DND-41 (cell line): ENCODE results near the gene ATXN2.
"Not testable (repeated sequence)": the region's sequence is repeated elsewhere in the genome, so short reads cannot be mapped to it uniquely, and the experiment has no call there.

Source experiments
- ATAC-seq: fragments of 200-7000 bp; cut with Tn5 transposase; 3 replicates; pipeline ENCODE4 v1.9.1; 2021; ENCODE audit warnings: low read depth; ENCODE audit not compliant: insufficient read depth
- DNase-seq: peaks from one replicate; pipeline ENCODE4 v3.0.0-alpha.2; 2020
- H2AFZ ChIP-seq: 2 replicates; pipeline ENCODE4 v1.6.0; 2012; ENCODE audit warnings: low read depth, low read length
- H3K27ac ChIP-seq: 2 replicates; pipeline ENCODE4 v1.5.1; 2012; ENCODE audit warnings: low read length, inconsistent platforms
- H3K27me3 ChIP-seq: fragments of 200-600 bp; sonication (generic); 2 replicates; pipeline ENCODE4 v1.6.0; 2012; ENCODE audit warnings: low read length, mild to moderate bottlenecking, inconsistent platforms; ENCODE audit not compliant: insufficient read depth, poor library complexity
- H3K36me3 ChIP-seq: 2 replicates; pipeline ENCODE4 v1.5.1; 2012; ENCODE audit warnings: low read length, inconsistent platforms; ENCODE audit not compliant: insufficient read depth
- H3K4me1 ChIP-seq: 2 replicates; pipeline ENCODE4 v1.5.1; 2012; ENCODE audit warnings: mild to moderate bottlenecking, low read length; ENCODE audit not compliant: insufficient read depth
- H3K4me2 ChIP-seq: 2 replicates; pipeline ENCODE4 v1.6.0; 2012; ENCODE audit warnings: mild to moderate bottlenecking, moderate library complexity, low read length, inconsistent platforms; ENCODE audit not compliant: insufficient read depth
- H3K4me3 ChIP-seq, 2 experiments: fragments of 200-600 bp in 1 of 2; shearing (Covaris generic) in 1 of 2; 2 replicates each; pipeline ENCODE4 v1.5.1; 2012 to 2016; ENCODE audit warnings: inconsistent platforms in 2 of 2, low read length in 2 of 2, mild to moderate bottlenecking in 2 of 2, low read depth in 1 of 2, moderate library complexity in 1 of 2
- H3K79me2 ChIP-seq: 2 replicates; pipeline ENCODE4 v1.6.0; 2012; ENCODE audit warnings: low read length, inconsistent platforms; ENCODE audit not compliant: insufficient read depth
- H3K9ac ChIP-seq: 2 replicates; pipeline ENCODE4 v1.6.0; 2012; ENCODE audit warnings: low read depth, mild to moderate bottlenecking, inconsistent platforms, low read length, moderate library complexity
- H3K9me3 ChIP-seq: 2 replicates; pipeline ENCODE4 v1.5.1; 2012; ENCODE audit warnings: low read length, moderate library complexity, mild to moderate bottlenecking, inconsistent platforms; ENCODE audit not compliant: insufficient read depth, severe bottlenecking
- H4K20me1 ChIP-seq: 2 replicates; pipeline ENCODE4 v1.6.0; 2012; ENCODE audit warnings: low read length; ENCODE audit not compliant: insufficient read depth
- CTCF ChIP-seq: IDR thresholded peaks from 2 replicates; pipeline ENCODE4 v1.5.1; 2012; ENCODE audit warnings: borderline replicate concordance, low read length, moderate library complexity, mild to moderate bottlenecking; ENCODE audit not compliant: poor library complexity, severe bottlenecking; ENCODE audit errors: extremely low read depth
- EZH2 ChIP-seq: IDR thresholded peaks from 3 replicates; pipeline ENCODE4 v1.6.1; 2012; ENCODE audit warnings: borderline replicate concordance, low read depth, mild to moderate bottlenecking, moderate library complexity, low read length, inconsistent platforms; ENCODE audit not compliant: severe bottlenecking

The ATXN2 gene

GRCh38 chr12:111585690-111586089, 13.4 kb downstream of the ATXN2 start:
- TF ChIP-seq EZH2 (no peak), CTCF (no peak)
- no peaks in the 10 kb centered on the region for H3K4me1 ChIP-seq
- H3K4me3 ChIP-seq, result no peak overlapping the region
- no peak overlapping the region for H3K27ac ChIP-seq
- H3K9ac ChIP-seq, result no peak overlapping the region
- H3K4me2 ChIP-seq, result no peak overlapping the region
- no peak for ATAC-seq
- peaks cover 40% of the 10 kb centered on the region for H4K20me1 ChIP-seq
- no peak overlapping the region for H2AFZ ChIP-seq
- no peak for DNase-seq
- H3K27me3 ChIP-seq, result no peaks in the 10 kb centered on the region
- H3K36me3 ChIP-seq, result peaks cover 11% of the 10 kb centered on the region; the same call in 1 of the 2 replicates
- no peaks in the 10 kb centered on the region for H3K9me3 ChIP-seq
- peaks cover 97% of the 10 kb centered on the region for H3K79me2 ChIP-seq

DNA sequence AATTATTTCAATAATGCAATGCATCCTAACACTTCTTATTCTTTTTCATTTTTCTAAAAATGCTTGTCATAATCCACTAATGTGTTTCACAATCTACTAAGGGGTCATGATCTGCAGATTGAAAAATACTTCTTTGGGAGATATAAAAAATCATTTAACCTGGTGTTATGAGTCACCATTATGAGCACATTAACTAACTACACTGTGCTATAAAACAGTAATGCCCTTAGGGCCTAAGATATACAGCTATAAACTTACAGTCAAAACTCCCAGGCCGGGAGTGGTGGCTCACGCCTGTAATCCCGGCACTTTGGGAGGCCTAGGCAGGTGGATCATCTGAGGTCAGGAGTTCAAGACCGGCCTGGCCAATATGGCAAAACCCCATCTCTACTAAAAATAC, 14.2 kb downstream of the ATXN2 start:
- no peak for TF ChIP-seq EZH2
- TF ChIP-seq CTCF, result no peak
- H3K9me3 ChIP-seq, result no peaks in the 10 kb centered on the region
- H2AFZ ChIP-seq, result no peak overlapping the region
- H3K9ac ChIP-seq, result no peak overlapping the region
- DNase-seq, result no peak
- H3K27me3 ChIP-seq, result no peaks in the 10 kb centered on the region
- ATAC-seq, result no peak
- H4K20me1 ChIP-seq, result peaks cover 45% of the 10 kb centered on the region
- H3K36me3 ChIP-seq, result peaks cover 15% of the 10 kb centered on the region
- H3K4me1 ChIP-seq, result no peaks in the 10 kb centered on the region
- H3K27ac ChIP-seq, result no peak overlapping the region
- H3K4me3 ChIP-seq, result no peak overlapping the region
- no peak overlapping the region for H3K4me2 ChIP-seq
- peaks cover 97% of the 10 kb centered on the region for H3K79me2 ChIP-seq

GRCh38 chr12:111583506-111583905, 15.6 kb downstream of the ATXN2 start:
- Histone ChIP-seq H4K20me1 (peaks cover 42% of the 10 kb centered on the region), H3K79me2 (peaks cover 95% of the 10 kb centered on the region), H3K36me3 (peaks cover 18% of the 10 kb centered on the region)
- H3K27ac ChIP-seq, H3K27me3 ChIP-seq, H3K9ac ChIP-seq, H3K4me3 ChIP-seq, H3K9me3 ChIP-seq, H2AFZ ChIP-seq, ATAC-seq, H3K4me2 ChIP-seq, H3K4me1 ChIP-seq, DNase-seq: not testable (repeated sequence)

DNA sequence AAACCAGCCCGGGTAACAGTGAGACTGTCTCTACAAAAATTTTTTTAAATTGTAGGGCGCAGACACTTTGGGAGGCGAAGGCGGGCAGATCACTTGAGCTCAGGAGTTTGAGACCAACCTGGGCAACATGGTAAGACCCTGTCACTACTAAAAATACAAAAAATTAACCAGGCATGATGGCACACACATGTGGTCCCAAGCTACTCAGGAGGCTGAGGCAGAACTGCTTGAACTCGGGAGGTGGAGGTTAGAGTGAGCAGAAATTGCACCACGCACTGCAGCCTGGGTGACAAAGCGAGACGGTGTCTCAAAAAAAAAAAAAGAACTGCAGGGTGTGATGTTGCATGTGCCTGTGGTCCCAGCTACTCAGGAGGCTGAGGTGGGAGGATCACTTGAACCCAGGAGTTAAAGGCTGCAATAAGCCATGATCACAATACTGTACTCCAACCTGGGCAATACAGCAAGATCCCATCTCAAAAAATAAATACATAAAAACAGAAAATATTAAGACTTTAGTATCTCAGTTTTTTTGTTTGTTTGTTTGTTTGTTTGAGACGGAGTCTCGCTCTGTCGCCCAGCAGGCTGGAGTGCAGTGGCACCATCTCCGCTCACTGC, 16.9 kb downstream of the ATXN2 start:
- H3K4me3 ChIP-seq, result no peak overlapping the region
- peaks cover 21% of the 10 kb centered on the region for H3K36me3 ChIP-seq
- TF ChIP-seq EZH2 (no peak), CTCF (no peak)
- H3K4me2 ChIP-seq, result no peak overlapping the region
- no peaks in the 10 kb centered on the region for H3K4me1 ChIP-seq
- peaks cover 47% of the 10 kb centered on the region for H4K20me1 ChIP-seq
- ATAC-seq (no peak), DNase-seq (no peak)
- no peaks in the 10 kb centered on the region for H3K27me3 ChIP-seq
- no peak overlapping the region for H3K9ac ChIP-seq
- no peak overlapping the region for H2AFZ ChIP-seq
- H3K79me2 ChIP-seq, result peaks cover 94% of the 10 kb centered on the region
- no peak overlapping the region for H3K27ac ChIP-seq
- no peaks in the 10 kb centered on the region for H3K9me3 ChIP-seq
